ENCODE measurements around the gene MRPL22. TPM values are rescaled to one million over a fixed set of nuclear protein-coding genes. Genes with fewer than 3 reads are reported as not detected.

The MRPL22 gene
- total RNA-seq, 3 donors from 2014 or later, result 12.1 to 23.4 (median 21.4) TPM

- Histone ChIP-seq H3K9me3 (peaks cover 0 to 4% of the 10 kb centered on the region in 2 donors), H3K36me3 (no peaks in the 10 kb centered on the region), H3K4me1 (no peaks in the 10 kb centered on the region), H3K4me3 (no peak overlapping the region), H3K27ac (no peak overlapping the region), H3K27me3 (no peaks in the 10 kb centered on the region)
- intact Hi-C loops (cut with DNase I; ENCODE audit: low total_unique reads), result no loop called here
- TF ChIP-seq CTCF (IDR thresholded peaks at IDR 0.05), result no peak
- no peak for TF ChIP-seq POLR2AphosphoS5 (IDR thresholded peaks at IDR 0.05)
- no peak for DNase-seq (ENCODE audit: low spot score in 2 of 2)
Measured at GRCh38 chr5:155017610-155018009, 76.7 kb downstream of the MRPL22 start.

Other genes starting within 250 kb of the MRPL22 start
- 100 to 1,000 TPM in 1 of 3 donors, 10 to 100 TPM in 2; 64.0 to 123 (median 73.7) TPM for gene LARP1, start 185.7 kb upstream of the MRPL22 start, total RNA-seq
- gene FAXDC2, start 90.5 kb upstream of the MRPL22 start, total RNA-seq, result 100 to 1,000 TPM in 1 of 3 donors, 10 to 100 TPM in 2; 43.9 to 117 (median 52.5) TPM
- 100 to 1,000 TPM in 1 of 3 donors, 10 to 100 TPM in 2; 78.7 to 180 (median 84.7) TPM for gene CNOT8, start 82.4 kb upstream of the MRPL22 start, total RNA-seq
- gene GEMIN5, start 2.9 kb upstream of the MRPL22 start, total RNA-seq, result 10 to 100 TPM; 14.4 to 23.2 (median 19.3) TPM
- not detected for gene KIF4B, start 72.7 kb downstream of the MRPL22 start, total RNA-seq